ENCODE measurements around the gene MED16. TPM values are rescaled to one million over a fixed set of nuclear protein-coding genes. Genes with fewer than 3 reads are reported as not detected.
"Not testable (repeated sequence)": the region's sequence is repeated elsewhere in the genome, so short reads cannot be mapped to it uniquely, and the experiment has no call there.

MED16 gene
- polyA plus RNA-seq, 3 donors, result 60.6 to 71.4 (median 63.5) TPM

- DNase-seq, result no peak
These were observed 61.3 kb downstream of the MED16 start for GRCh38 chr19:831407-832369.

GRCh38 chr19:829129-829758, 63.7 kb downstream of the MED16 start:
- DNase-seq, result no peak

- no peak for DNase-seq
These were observed 65.2 kb downstream of the MED16 start, which contains the start of gene AZU1 for GRCh38 chr19:827710-828321. Gene AZU1, plus strand, starts transcription at chr19:827837. Its CDS starts 10 bp downstream, at chr19:827847.

- DNase-seq, result no peak
These were observed 65.7 kb downstream of the MED16 start for GRCh38 chr19:827314-827709.

GRCh38 chr19:825897-826644, 66.9 kb downstream of the MED16 start:
- no peak for DNase-seq

- no peak for DNase-seq
These were observed 68.1 kb downstream of the MED16 start for GRCh38 chr19:824885-825284.

GRCh38 chr19:823565-824121, 69.3 kb downstream of the MED16 start:
- DNase-seq, result no peak

GRCh38 chr19:821825-822503, 71.0 kb downstream of the MED16 start, which contains the start of gene PLPPR3:
Gene PLPPR3, minus strand, starts transcription at chr19:821955. Its CDS starts 396 bp downstream, at chr19:821559.
- no peak for DNase-seq

- DNase-seq, result no peak
These were observed 71.7 kb downstream of the MED16 start for GRCh38 chr19:821231-821824.

- not testable (repeated sequence) for DNase-seq
These were observed 72.8 kb downstream of the MED16 start for GRCh38 chr19:820212-820611.

Other genes with a start within 250 kb of the MED16 start
- 10 to 100 TPM; 33.8 to 35.9 (median 35.8) TPM for gene RNF126, start 230.0 kb downstream of the MED16 start, polyA plus RNA-seq (ENCODE audit: insufficient read length in 3 of 3)
- 10 to 100 TPM; 21.7 to 24.4 (median 23.3) TPM for gene FSTL3, start 216.8 kb downstream of the MED16 start, polyA plus RNA-seq (ENCODE audit: insufficient read length in 3 of 3)
- under 1 TPM in 2 of 3 donors, not detected in 1; 0.33 to 0.51 TPM for gene PRSS57, start 197.7 kb downstream of the MED16 start, polyA plus RNA-seq (ENCODE audit: insufficient read length in 3 of 3)
- 100 to 1,000 TPM in 2 of 3 donors, 10 to 100 TPM in 1; 89.8 to 119 (median 113) TPM for gene PALM, start 184.3 kb downstream of the MED16 start, polyA plus RNA-seq (ENCODE audit: insufficient read length in 3 of 3)
- 10 to 100 TPM in 1 of 3 donors, 1 to 10 TPM in 2; 7.1 to 11.2 (median 7.5) TPM for gene MISP, start 142.1 kb downstream of the MED16 start, polyA plus RNA-seq (ENCODE audit: insufficient read length in 3 of 3)
- 100 to 1,000 TPM; 400 to 450 (median 417) TPM for gene PTBP1, start 95.7 kb downstream of the MED16 start, polyA plus RNA-seq (ENCODE audit: insufficient read length in 3 of 3)
- 10 to 100 TPM; 11.2 to 25.9 (median 17.1) TPM for gene PLPPR3, start 71.2 kb downstream of the MED16 start, polyA plus RNA-seq (ENCODE audit: insufficient read length in 3 of 3)
- 1 to 10 TPM; 1.0 to 3.4 (median 2.2) TPM for gene AZU1, start 65.3 kb downstream of the MED16 start, polyA plus RNA-seq (ENCODE audit: insufficient read length in 3 of 3)
- gene PRTN3, start 52.2 kb downstream of the MED16 start, polyA plus RNA-seq (ENCODE audit: insufficient read length in 3 of 3), result 1 to 10 TPM; 1.2 to 2.0 (median 1.4) TPM
- gene ELANE, start 40.9 kb downstream of the MED16 start, polyA plus RNA-seq (ENCODE audit: insufficient read length in 3 of 3), result under 1 TPM; 0.25 to 0.51 (median 0.46) TPM
- gene CFD, start 33.5 kb downstream of the MED16 start, polyA plus RNA-seq (ENCODE audit: insufficient read length in 3 of 3), result 1 to 10 TPM; 3.9 to 4.4 (median 4.2) TPM
- not detected for gene RNU6-9, start 297 bp upstream of the MED16 start, polyA plus RNA-seq (ENCODE audit: insufficient read length in 3 of 3)
- gene R3HDM4, start 20.0 kb upstream of the MED16 start, polyA plus RNA-seq (ENCODE audit: insufficient read length in 3 of 3), result 10 to 100 TPM; 43.1 to 58.3 (median 51.9) TPM
- 1 to 10 TPM in 1 of 3 donors, under 1 TPM in 2; 0.94 to 1.3 (median 0.98) TPM for gene KISS1R, start 24.1 kb upstream of the MED16 start, polyA plus RNA-seq (ENCODE audit: insufficient read length in 3 of 3)
- gene ARID3A, start 32.8 kb upstream of the MED16 start, polyA plus RNA-seq (ENCODE audit: insufficient read length in 3 of 3), result 10 to 100 TPM; 25.3 to 38.8 (median 31.6) TPM
- 10 to 100 TPM; 48.4 to 63.9 (median 61.6) TPM for gene WDR18, start 91.2 kb upstream of the MED16 start, polyA plus RNA-seq (ENCODE audit: insufficient read length in 3 of 3)
- 1 to 10 TPM in 1 of 3 donors, under 1 TPM in 2; 0.87 to 1.1 (median 0.91) TPM for gene GRIN3B, start 107.2 kb upstream of the MED16 start, polyA plus RNA-seq (ENCODE audit: insufficient read length in 3 of 3)
- 100 to 1,000 TPM; 126 to 135 (median 134) TPM for gene TMEM259, start 127.9 kb upstream of the MED16 start, polyA plus RNA-seq (ENCODE audit: insufficient read length in 3 of 3)
- gene RNU6-2, start 128.3 kb upstream of the MED16 start, polyA plus RNA-seq (ENCODE audit: insufficient read length in 3 of 3), result not detected
- 100 to 1,000 TPM; 171 to 183 (median 174) TPM for gene CNN2, start 133.4 kb upstream of the MED16 start, polyA plus RNA-seq (ENCODE audit: insufficient read length in 3 of 3)
- gene ABCA7, start 146.9 kb upstream of the MED16 start, polyA plus RNA-seq (ENCODE audit: insufficient read length in 3 of 3), result 10 to 100 TPM in 1 of 3 donors, 1 to 10 TPM in 2; 8.9 to 11.6 (median 9.6) TPM
- gene ARHGAP45, start 174.0 kb upstream of the MED16 start, polyA plus RNA-seq (ENCODE audit: insufficient read length in 3 of 3), result 10 to 100 TPM in 2 of 3 donors, 1 to 10 TPM in 1; 10.0 to 14.9 (median 14.8) TPM
- 100 to 1,000 TPM; 162 to 168 (median 165) TPM for gene POLR2E, start 202.2 kb upstream of the MED16 start, polyA plus RNA-seq (ENCODE audit: insufficient read length in 3 of 3)
- gene GPX4, start 210.8 kb upstream of the MED16 start, polyA plus RNA-seq (ENCODE audit: insufficient read length in 3 of 3), result 100 to 1,000 TPM; 246 to 301 (median 294) TPM